Measurements from ENCODE around the gene UBASH3A.

The UBASH3A gene

DNA sequence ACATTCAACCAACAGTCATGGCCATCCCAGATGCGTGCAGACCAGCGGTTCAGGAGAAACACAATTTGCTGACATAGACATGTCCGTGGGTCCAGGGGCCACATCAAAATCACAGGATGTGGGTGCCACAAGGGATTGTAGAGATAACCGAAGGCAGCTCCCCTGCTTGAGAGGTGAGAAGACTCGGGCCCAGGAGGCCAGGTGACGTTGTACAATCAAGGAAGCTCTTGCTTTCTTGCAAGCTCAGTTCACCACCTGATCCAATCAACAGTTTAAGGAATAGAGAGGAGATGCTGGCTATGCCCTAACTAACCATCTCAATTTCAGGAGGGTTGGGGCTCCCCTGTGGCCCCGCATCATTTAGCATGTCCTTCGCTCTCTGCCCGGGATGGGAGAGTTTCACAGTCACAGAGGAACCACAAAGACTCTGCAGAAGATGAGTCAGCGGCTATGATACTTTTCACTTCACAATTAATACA, 19.5 kb downstream of the UBASH3A start:
- H3K4me3 ChIP-seq (ENCODE audit: low read depth, low read length): no peak overlapping the region
- TF ChIP-seq, protein P1, sequence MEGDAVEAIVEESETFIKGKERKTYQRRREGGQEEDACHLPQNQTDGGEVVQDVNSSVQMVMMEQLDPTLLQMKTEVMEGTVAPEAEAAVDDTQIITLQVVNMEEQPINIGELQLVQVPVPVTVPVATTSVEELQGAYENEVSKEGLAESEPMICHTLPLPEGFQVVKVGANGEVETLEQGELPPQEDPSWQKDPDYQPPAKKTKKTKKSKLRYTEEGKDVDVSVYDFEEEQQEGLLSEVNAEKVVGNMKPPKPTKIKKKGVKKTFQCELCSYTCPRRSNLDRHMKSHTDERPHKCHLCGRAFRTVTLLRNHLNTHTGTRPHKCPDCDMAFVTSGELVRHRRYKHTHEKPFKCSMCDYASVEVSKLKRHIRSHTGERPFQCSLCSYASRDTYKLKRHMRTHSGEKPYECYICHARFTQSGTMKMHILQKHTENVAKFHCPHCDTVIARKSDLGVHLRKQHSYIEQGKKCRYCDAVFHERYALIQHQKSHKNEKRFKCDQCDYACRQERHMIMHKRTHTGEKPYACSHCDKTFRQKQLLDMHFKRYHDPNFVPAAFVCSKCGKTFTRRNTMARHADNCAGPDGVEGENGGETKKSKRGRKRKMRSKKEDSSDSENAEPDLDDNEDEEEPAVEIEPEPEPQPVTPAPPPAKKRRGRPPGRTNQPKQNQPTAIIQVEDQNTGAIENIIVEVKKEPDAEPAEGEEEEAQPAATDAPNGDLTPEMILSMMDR (IDR thresholded peaks at IDR 0.05; ENCODE audit: borderline replicate concordance, insufficient read depth, low read depth, low read length): no peak

DNA sequence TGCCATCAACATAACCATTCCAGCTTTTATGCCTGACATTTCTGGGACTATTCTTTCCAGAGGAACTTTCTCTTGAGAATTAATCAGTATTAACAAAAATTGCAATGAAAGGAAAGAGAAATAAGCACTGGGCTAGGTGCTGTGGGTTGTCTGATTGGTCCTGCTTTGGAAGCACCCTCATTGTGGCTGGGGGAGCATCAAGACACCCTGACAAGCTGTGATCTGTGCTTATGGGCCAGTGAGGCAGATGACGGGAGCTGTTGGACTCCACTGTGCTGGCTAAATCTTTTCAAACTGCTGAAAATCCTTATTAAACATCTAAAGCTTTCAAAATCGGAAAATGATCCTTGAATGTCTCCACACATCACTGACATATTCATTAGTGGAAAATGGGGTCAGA, 20.0 kb downstream of the UBASH3A start:
- H3K4me3 ChIP-seq (ENCODE audit: low read depth, low read length): no peak overlapping the region
- TF ChIP-seq, protein P1 (IDR thresholded peaks at IDR 0.05; ENCODE audit: borderline replicate concordance, insufficient read depth, low read depth, low read length): no peak

GRCh38 chr21:42424914-42425541, 21.3 kb downstream of the UBASH3A start:
- TF ChIP-seq, protein P1 (IDR thresholded peaks at IDR 0.05; ENCODE audit: borderline replicate concordance, insufficient read depth, low read depth, low read length): no peak
- H3K4me3 ChIP-seq (ENCODE audit: low read depth, low read length): no peak overlapping the region

- no peak overlapping the region for H3K4me3 ChIP-seq (ENCODE audit: low read depth, low read length)
- TF ChIP-seq, protein P1 (IDR thresholded peaks at IDR 0.05; ENCODE audit: borderline replicate concordance, insufficient read depth, low read depth, low read length): no peak
Observed at GRCh38 chr21:42425591-42425990, 21.9 kb downstream of the UBASH3A start.

DNA sequence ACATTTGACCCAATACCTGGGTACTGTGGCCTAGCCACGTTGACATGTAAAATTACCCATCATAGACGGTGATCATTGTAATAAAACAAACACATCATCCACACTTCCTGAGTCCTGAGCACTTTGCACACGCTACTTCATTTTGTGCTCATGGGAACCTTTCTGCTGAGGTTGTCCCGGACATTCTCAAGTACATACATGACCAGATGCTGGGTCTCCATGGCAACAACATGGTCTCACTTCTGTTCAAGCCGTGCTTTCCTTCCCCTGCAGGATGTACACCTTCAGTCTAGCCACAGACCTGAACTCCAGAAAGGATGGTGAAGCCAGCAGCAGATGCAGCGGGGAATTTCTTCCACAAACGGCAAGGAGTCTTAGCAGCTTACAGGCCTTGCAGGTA, 22.7 kb downstream of the UBASH3A start:
- TF ChIP-seq, protein P1 (IDR thresholded peaks at IDR 0.05; ENCODE audit: borderline replicate concordance, insufficient read depth, low read depth, low read length): no peak
- H3K4me3 ChIP-seq (ENCODE audit: low read depth, low read length): no peak overlapping the region

DNA sequence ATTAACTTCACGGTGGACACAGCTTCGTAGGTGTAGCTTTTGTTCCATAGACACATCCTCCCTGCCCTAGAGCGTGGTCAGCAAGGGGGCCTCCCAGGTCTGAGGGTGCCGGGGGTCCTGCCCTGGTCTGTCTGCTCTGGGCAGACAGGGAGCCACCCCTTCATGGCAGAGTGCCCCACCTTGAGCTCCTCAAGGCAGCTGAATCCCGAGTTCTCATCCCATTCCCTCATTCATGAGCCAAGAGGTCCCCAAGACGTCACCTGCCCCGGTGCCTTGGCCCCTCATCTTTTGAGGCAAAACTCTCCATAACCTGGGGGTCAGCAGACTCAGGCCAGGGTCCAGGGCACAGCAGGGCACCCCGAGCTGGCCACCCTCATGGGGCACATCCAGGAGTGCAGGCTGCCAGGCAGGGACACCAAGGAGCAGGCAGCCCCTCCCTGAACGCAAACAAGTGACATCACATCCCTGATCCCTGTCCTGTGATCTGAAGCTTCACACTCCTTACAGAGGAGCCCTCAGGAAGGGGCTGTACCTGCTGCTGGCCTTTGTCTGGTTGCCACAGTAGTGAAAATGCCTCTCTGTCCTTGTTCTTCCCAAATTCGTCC, 23.3 kb downstream of the UBASH3A start:
- TF ChIP-seq, protein P1 (IDR thresholded peaks at IDR 0.05; ENCODE audit: borderline replicate concordance, insufficient read depth, low read depth, low read length): no peak
- no peak overlapping the region for H3K4me3 ChIP-seq (ENCODE audit: low read depth, low read length)
